Cardiac fibroblast (primary cell): ENCODE measurements around the gene CLIC1.

Experiments
- DNase-seq, 2 donors: peaks; one replicate each; pipeline versions ENCODE4 v3.0.0 to v3.0.0-alpha.2; 2010; ENCODE audit warnings: low read depth in 2 of 2
- H3K4me3 ChIP-seq, 2 donors: replicated peaks in 1 of 2; 1 replicate in 1 of 2; 2 replicates in 1 of 2; pipeline ENCODE4 v1.5.1; 2011; ENCODE audit warnings: low read depth in 2 of 2, low read length in 2 of 2, mild to moderate bottlenecking in 2 of 2, moderate library complexity in 1 of 2
- TF ChIP-seq, protein P1 (sequence below): IDR thresholded peaks from one replicate; pipeline ENCODE4 v1.5.1; 2011; ENCODE audit warnings: low read depth, mild to moderate bottlenecking, low read length, inconsistent platforms

CLIC1 gene

DNA sequence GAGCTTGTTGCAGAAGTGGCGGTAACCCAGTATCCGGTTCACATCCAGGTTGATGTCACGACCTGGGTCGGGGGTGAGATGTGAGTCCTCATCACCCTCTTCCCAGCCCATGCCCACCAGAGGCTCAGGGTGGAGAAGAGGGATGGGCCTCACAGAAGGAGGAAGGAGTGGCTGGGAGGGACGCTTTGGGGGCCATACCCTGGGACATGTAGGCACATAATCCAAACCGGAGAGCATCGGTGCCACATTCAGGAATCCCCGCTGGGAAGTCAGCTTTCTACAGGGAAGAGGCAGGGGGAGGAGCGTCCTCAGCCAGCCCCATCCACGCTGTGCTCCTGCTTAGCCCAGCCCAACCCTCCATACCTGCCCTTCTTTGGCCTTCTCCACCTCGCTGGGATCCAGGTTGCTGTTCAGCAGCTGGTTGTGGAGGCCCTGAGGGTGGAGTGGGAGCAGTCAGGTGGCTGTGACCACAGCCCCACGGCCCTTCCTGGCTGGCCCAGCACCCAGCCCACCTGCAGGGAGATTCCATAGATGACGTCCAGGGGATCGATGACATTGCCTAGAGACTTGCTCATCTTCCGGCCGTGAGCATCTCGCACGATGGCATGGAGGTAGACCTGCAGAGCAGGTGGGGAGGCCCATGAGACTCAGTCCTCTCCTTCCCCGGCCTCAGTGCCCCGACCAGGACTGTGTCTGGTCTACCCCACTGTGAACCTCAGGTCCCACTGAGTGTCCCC, 44.3 kb upstream of the CLIC1 start:
- TF ChIP-seq, protein P1, sequence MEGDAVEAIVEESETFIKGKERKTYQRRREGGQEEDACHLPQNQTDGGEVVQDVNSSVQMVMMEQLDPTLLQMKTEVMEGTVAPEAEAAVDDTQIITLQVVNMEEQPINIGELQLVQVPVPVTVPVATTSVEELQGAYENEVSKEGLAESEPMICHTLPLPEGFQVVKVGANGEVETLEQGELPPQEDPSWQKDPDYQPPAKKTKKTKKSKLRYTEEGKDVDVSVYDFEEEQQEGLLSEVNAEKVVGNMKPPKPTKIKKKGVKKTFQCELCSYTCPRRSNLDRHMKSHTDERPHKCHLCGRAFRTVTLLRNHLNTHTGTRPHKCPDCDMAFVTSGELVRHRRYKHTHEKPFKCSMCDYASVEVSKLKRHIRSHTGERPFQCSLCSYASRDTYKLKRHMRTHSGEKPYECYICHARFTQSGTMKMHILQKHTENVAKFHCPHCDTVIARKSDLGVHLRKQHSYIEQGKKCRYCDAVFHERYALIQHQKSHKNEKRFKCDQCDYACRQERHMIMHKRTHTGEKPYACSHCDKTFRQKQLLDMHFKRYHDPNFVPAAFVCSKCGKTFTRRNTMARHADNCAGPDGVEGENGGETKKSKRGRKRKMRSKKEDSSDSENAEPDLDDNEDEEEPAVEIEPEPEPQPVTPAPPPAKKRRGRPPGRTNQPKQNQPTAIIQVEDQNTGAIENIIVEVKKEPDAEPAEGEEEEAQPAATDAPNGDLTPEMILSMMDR = no peak
- no peak overlapping the region for H3K4me3 ChIP-seq

DNA sequence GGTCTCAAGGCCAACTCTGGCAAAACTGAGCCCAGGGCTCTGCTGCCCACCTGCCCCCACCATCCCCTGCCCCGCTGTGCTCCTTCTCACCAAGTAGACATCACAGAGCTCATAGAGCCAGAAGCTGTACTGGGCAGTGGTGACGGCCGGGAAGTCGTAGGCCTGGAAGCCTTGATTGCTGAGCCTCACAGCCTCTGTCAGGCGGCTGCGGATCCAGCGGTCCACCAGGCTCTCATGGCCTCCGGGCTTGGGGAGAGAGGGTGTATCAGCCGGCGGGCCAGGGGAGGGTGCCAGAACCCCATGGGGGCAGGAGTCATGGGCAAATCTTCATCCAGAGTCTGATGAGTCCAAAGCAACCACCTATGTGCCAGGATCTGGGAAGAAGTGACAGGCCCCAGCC, 43.6 kb upstream of the CLIC1 start:
- no peak overlapping the region for H3K4me3 ChIP-seq
- TF ChIP-seq, protein P1 = no peak
- DNase-seq = no peak

More for the DNA sequence above, 44.3 kb upstream of the CLIC1 start:
- no peak for DNase-seq

DNA sequence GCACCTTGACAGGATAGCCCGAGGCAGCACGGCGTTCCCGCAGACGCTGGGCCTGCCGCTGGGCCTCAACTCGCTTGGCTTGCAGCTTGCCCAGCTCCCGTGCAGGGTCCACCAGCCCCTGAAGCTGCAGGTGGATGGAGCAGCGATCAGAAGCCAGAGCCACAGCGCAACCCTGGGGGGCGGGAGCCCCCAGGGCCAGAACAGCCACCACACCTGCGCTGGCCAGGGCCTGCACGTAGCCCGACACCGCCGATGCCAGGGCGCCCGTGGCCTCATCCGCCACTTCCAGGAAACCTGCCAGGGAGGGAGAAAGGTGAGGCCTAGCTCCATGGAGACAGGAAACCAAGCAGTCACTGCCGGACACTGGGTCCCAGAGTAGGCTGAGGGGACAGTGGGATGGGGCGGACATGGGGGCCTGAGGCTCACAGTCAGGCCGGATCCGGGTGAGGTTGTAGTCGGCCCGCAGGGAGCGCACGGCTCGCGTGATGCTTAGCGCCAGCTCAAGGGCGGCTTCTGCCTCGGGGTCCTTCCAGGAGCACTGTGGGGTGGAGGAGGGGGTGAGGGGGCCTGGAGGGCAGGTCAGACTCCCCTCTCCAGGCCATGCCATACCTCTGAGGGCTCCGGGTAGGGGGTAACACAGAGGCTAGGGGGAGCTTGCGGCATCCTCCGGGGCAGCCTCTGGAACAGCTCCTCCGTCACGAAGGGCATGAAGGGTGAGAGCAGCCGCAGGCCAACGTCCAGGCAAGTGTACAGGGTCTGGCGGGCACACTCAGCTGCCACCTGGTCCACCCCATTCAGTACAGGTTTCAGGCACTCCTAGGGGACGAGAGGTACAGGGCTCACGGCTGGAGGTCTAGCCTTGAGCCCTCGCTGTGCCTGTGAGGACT, 42.9 kb upstream of the CLIC1 start:
- TF ChIP-seq, protein P1 = no peak

DNA sequence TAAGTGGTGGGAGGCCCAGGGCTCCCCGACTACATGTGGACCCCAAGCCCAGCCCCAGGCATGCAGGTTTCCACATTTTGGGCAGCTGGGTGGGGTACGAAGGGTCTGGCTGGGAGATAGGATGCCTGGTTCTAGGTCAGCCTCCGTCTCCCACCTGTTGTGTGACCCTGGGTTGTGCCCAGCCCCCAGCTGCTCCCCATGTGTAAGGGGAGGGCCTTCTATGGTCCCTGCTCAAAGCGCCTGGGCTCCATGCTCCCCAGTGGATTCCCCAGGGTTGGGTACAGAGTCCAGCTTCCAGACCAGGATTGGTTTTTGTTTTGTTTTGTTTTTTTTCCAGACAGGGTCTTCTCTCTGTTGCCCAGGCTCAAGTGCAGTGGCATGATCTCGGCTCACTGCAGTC, 41.9 kb upstream of the CLIC1 start:
- DNase-seq = no peak
- H3K4me3 ChIP-seq = no peak overlapping the region
- TF ChIP-seq, protein P1 = no peak

More for the DNA sequence above, 42.9 kb upstream of the CLIC1 start:
- DNase-seq = no peak
- no peak overlapping the region for H3K4me3 ChIP-seq

DNA sequence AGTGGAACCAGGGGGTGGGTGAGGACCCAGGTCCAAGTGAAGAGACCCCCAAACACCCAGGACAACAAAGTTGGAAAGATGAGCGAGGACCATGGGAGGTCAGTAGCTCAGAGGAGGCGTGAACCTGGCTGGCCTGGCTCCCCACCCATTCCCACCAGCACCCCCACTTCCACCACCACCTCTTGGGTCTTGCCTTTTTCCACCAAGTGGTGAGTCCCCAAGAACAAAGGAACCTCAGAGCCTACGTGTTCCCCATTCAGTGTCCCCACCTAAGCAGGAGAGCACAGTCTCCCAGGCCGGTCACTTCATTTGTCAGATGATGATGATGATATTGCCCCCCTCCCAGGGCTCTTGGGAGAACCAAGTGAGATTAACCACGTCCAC, 41.3 kb upstream of the CLIC1 start:
- no peak overlapping the region for H3K4me3 ChIP-seq
- TF ChIP-seq, protein P1 = no peak
- DNase-seq = no peak

DNA sequence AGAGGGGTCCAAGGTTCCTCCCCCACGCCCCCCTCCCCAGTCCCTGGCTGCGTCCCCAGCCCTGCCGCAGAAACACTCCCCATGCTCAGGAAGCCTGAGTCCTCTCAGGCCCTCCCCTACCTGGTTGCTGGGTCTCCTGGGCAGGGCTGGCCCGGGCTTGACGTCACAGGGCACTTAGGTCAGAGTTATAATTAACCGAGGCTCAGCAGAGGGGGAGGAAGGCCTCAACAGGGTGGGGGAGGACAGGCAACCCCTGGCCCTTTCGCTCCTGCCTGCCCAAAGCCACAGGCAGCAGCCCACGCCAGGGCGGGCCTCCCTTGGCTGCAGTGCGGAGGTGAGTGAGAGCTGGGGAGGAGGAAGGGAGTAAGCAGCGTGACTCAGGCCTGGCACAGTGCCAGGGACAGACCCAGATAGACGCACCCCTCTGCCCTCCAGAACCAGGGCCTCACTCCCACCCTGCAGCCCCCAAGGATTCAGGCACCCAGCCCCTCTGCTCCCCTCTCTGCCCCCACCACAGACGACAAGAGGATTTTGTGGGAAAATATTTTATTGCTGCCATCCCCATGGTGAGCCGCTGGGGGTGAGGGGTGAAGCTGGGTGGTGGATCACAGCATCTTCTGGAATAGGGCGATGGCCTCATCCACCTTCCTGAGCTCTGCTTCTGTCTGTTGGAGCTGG, 40.8 kb upstream of the CLIC1 start, which contains the start of gene VWA7:
TSS of gene VWA7 (minus strand) at position 340 of the 678 bp plus-strand sequence. CDS start 549 bp downstream, outside the sequence.
- DNase-seq = peak; percentile 73 to 85
- TF ChIP-seq, protein P1 = no peak
- no peak within 1 kb of the TSS for H3K4me3 ChIP-seq
